Measurements from ENCODE around the gene ST8SIA3. TPM values are rescaled to one million over a fixed set of nuclear protein-coding genes. Genes with fewer than 3 reads are reported as not detected.

Gene ST8SIA3
- total and polyA plus RNA-seq, 8 donors: 0.87 to 17.3 (median 3.9) TPM

DNA sequence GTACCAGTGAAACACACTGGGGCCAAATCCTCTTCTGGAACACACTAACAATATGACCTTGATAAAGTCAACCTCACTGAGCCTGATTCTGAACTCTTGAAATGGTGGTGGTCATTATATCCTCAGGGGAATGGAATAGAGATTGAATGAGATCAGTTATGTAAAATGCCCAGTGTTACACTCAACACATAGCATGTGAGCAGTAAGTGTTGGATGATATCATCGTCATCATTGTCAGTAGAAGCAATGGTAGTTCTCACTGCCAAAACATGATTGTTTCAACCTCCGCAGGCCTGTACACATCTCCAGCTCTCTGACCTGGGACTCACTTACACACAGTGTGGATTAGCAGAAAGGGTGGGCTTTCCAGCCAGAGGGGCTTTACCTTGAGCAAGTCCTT lies 5.5 kb upstream of the ST8SIA3 start:
- H3K4me1 ChIP-seq: no peaks in the 10 kb centered on the region
- H3K9me3 ChIP-seq: no peaks in the 10 kb centered on the region
- no peak for ATAC-seq
- WGBS, 2 donors: 83 to 92% methylated on average over 2 of the region's 2 CpGs
- intact Hi-C loops (cut with DNase I): no loop called here
- DNase-seq: no peak
- no peak overlapping the region for H3K27ac ChIP-seq
- H3K36me3 ChIP-seq: no peaks in the 10 kb centered on the region
- no peak for TF ChIP-seq CTCF (IDR thresholded peaks at IDR 0.05)
- H3K27me3 ChIP-seq: peaks cover 0 to 4% (median 0%) of the 10 kb centered on the region in 4 donors
- no peak for FAIRE-seq
- no peak overlapping the region for H3K4me3 ChIP-seq

GRCh38 chr18:57347784-57348183 lies 4.6 kb upstream of the ST8SIA3 start:
- intact Hi-C loops (cut with DNase I): no loop called here
- WGBS, 2 donors: 67 to 72% methylated on average over 11 of the region's 11 CpGs
- H3K27me3 ChIP-seq: peaks cover 0 to 6% (median 0%) of the 10 kb centered on the region in 4 donors
- no peaks in the 10 kb centered on the region for H3K4me1 ChIP-seq
- no peak for ATAC-seq
- H3K36me3 ChIP-seq: no peaks in the 10 kb centered on the region
- no peak for DNase-seq
- no peak for TF ChIP-seq CTCF (IDR thresholded peaks at IDR 0.05)
- no peak for FAIRE-seq
- H3K9me3 ChIP-seq: no peaks in the 10 kb centered on the region
- no peak overlapping the region for H3K4me3 ChIP-seq
- H3K27ac ChIP-seq: no peak overlapping the region

DNA sequence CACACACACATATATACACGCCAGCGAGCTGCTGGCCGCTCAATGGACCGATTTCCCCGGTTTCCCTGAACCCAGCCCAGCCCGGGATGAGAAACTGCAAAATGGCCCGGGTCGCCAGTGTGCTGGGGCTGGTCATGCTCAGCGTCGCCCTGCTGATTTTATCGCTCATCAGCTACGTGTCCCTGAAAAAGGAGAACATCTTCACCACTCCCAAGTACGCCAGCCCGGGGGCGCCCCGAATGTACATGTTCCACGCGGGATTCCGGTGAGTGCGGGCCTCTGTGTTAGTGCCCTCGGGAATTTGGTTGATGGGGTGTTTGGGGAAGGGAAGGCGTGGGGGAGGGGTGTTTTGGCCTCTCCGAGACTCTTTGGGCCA lies 392 bp downstream of the ST8SIA3 start:
- no peak for TF ChIP-seq CTCF (IDR thresholded peaks at IDR 0.05)
- peak overlapping the region in 2 of 4 donors; percentile 22 to 35 for H3K4me3 ChIP-seq
- peak in 2 of 6 donors; percentile 50 to 64 for DNase-seq
- intact Hi-C loops (cut with DNase I): no loop called here
- H3K4me1 ChIP-seq: no peaks in the 10 kb centered on the region
- WGBS, 2 donors: 2% methylated on average over 23 of the region's 23 CpGs
- peak in 2 of 4 donors; percentile 9 to 13 for ATAC-seq
- no peaks in the 10 kb centered on the region for H3K36me3 ChIP-seq
- FAIRE-seq: no peak
- peak overlapping the region in 1 of 4 donors; percentile 57 for H3K27ac ChIP-seq
- no peaks in the 10 kb centered on the region for H3K9me3 ChIP-seq
- H3K27me3 ChIP-seq: peaks cover 0 to 21% (median 0%) of the 10 kb centered on the region in 4 donors

DNA sequence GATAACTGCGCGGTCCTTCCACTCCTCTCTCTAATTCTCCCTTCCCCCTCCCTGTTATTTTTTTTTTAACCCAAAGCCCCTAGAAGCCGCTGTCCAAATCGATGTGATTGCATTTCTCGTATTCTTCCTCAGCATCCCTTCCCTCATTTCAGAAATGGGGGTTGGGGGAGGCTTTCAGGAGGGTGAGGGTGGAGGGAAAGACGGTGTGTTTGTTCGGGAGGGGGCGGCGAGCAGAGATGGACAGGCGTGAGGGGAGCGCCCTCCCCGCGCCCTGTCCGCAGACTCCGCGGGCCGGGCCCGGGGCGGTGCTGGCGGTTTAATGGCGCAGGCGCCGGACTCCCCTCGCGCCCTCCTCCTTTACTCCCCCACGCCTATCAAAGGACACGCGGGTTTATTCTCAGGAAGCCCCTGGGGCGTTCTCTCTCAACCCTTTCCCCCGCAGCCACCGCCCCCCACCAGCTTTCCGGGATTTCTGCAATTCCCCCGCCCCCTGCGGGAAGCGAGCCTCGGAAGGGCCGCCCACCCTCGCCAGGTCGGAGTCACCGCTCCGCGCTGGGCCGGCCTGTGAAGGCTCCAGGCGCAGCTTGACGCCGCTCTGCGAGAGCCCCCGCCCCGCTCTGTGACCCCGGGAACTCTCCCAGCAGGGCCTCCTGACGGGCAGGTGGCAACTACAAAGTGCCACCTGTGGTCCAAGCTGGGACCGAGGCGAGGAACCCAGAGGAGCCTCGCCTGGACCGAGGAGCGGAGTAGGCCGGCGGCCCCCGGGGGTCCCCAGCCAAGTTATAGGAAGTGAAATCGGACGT lies 981 bp downstream of the ST8SIA3 start:
- H3K27me3 ChIP-seq: peaks cover 0 to 21% (median 0%) of the 10 kb centered on the region in 4 donors
- peak overlapping the region in 2 of 4 donors; percentile 22 to 35 for H3K4me3 ChIP-seq
- ATAC-seq (peak; percentile 60 to 87 (median 76)), DNase-seq (peak in 5 of 6 donors; percentile 33 to 76 (median 39)), FAIRE-seq (no peak)
- WGBS, 2 donors: 5 to 7% methylated on average over 45 to 61 of the region's 61 CpGs
- H3K27ac ChIP-seq: peak overlapping the region in 1 of 4 donors; percentile 57
- intact Hi-C loops (cut with DNase I): no loop called here
- TF ChIP-seq CTCF (IDR thresholded peaks at IDR 0.05): no peak
- H3K36me3 ChIP-seq: no peaks in the 10 kb centered on the region
- no peaks in the 10 kb centered on the region for H3K4me1 ChIP-seq
- H3K9me3 ChIP-seq: no peaks in the 10 kb centered on the region

GRCh38 chr18:57353940-57354461 lies 1.6 kb downstream of the ST8SIA3 start:
- Histone ChIP-seq H3K27ac (peak overlapping the region in 1 of 4 donors; percentile 57), H3K36me3 (no peaks in the 10 kb centered on the region), H3K4me3 (peak overlapping the region in 2 of 4 donors; percentile 22 to 35), H3K27me3 (peaks cover 0 to 21% (median 0%) of the 10 kb centered on the region in 4 donors), H3K9me3 (no peaks in the 10 kb centered on the region), H3K4me1 (no peaks in the 10 kb centered on the region)
- intact Hi-C loops (cut with DNase I): no loop called here
- peak; percentile 85 to 97 (median 86) for ATAC-seq
- no peak for TF ChIP-seq CTCF (IDR thresholded peaks at IDR 0.05)
- DNase-seq: peak; percentile 29 to 83 (median 59)
- FAIRE-seq: no peak
- 4% methylated on average over 37 of the region's 37 CpGs for WGBS, 2 donors
